ENCODE data around the gene ADAP1. TPM values are rescaled to one million over a fixed set of nuclear protein-coding genes. Genes with fewer than 3 reads are reported as not detected.

ADAP1 gene
- total and polyA plus RNA-seq, 2 of the 13 experiments (the other 11 are each of a cell fraction or from before 2014, with no cell fraction given), result 10.5 to 24.6 TPM

DNA sequence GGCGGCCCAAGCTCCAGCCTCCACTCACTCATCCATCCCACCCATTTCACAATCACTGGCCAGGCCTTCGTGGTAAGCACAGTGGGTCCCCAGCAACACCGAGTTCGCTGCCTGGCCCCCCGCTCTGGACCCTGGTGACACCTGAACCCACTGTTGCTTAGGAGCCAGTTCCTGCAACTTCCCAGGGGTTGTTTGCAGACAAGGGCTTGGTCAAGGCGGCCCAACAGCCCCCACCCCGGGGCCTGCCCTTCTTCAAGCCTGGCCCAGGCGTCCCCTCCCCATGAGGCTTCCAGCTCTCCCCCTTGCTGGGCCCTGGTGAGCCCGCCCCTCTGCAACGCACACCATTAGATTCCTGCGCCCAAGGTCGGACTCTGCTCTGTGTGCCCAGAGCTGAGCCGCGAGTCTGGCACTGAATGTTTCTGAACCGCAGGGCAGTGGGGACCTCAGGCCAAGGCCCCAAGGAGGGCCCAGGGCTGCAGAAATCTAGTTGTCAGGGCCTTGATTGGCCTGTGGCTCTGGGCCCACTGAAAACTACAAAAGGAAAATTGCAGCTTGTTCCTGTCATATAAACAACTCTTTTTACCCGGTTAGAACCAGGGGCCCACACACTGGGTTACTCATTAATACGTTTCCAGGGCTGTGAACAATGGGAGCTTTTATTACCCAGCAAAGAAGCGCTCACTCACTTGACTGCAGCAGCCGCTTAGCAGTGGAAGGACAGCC is 23.0 kb upstream of the ADAP1 start (continued):
- TF ChIP-seq HNF1A (IDR thresholded peaks at IDR 0.05; ENCODE audit: low read depth) (peak; percentile 97), HNF1A (CRISPR knock-in tag; IDR thresholded peaks at IDR 0.05; ENCODE audit: borderline replicate concordance) (peak; percentile 97; the same call in 1 of the 2 replicates), XRCC5 (optimal IDR thresholded peaks at IDR 0.05; ENCODE audit: low read length) (peak; percentile 70), ZNF646 (CRISPR knock-in tag; IDR thresholded peaks at IDR 0.05) (0 out of 2 replicates have a peak, but pooled peaks have one; percentile 37), ZNF260 (CRISPR knock-in tag; IDR thresholded peaks at IDR 0.05; ENCODE audit: borderline replicate concordance, low read depth) (no peak), UBTF (CRISPR knock-in tag; IDR thresholded peaks at IDR 0.05) (peak; percentile 86), RFXAP (CRISPR knock-in tag; IDR thresholded peaks at IDR 0.05; ENCODE audit: borderline replicate concordance) (peak; percentile 72), PRMT3 (CRISPR knock-in tag; IDR thresholded peaks at IDR 0.05; ENCODE audit: borderline replicate concordance, low read depth) (peak; percentile 71; the same call in 1 of the 2 replicates), ZBTB14 (CRISPR knock-in tag; IDR thresholded peaks at IDR 0.05) (0 out of 2 replicates have a peak, but pooled peaks have one; percentile 24), ZFP37 (CRISPR knock-in tag; IDR thresholded peaks at IDR 0.05; ENCODE audit: borderline replicate concordance) (peak; percentile 50; the same call in 1 of the 2 replicates), ZNF7 (CRISPR knock-in tag; IDR thresholded peaks at IDR 0.05) (no peak), REPIN1 (CRISPR knock-in tag; IDR thresholded peaks at IDR 0.05; ENCODE audit: borderline replicate concordance, low read depth) (peak; percentile 95)
